Measurements from ENCODE around the gene KIF3A. TPM values are rescaled to one million over a fixed set of nuclear protein-coding genes. Genes with fewer than 3 reads are reported as not detected.
A peak's percentile ranks its signal among the peaks of the same experiment; 100 is the strongest.
"Not testable (repeated sequence)": the region's sequence is repeated elsewhere in the genome, so short reads cannot be mapped to it uniquely, and the experiment has no call there.

The KIF3A gene
- total RNA-seq, 2 experiments from 2014 or later, result 16.8 to 19.3 TPM

- Mint-ChIP-seq H3K4me1 (peaks cover 14% of the 10 kb centered on the region), H3K4me3 (peak overlapping the region; percentile 65), H3K9me3 (no peaks in the 10 kb centered on the region), H3K27ac (peak overlapping the region; percentile 73), H3K36me3 (peaks cover 21% of the 10 kb centered on the region), H3K27me3 (no peaks in the 10 kb centered on the region)
- POLR2A ChIA-PET, result no interaction called here
- peak; percentile 39 for ATAC-seq (ENCODE audit: low read depth)
- no peak for DNase-seq
These were observed 22.7 kb downstream of the KIF3A start for GRCh38 chr5:132714456-132715307.

- no peak overlapping the region for H3K4me3 Mint-ChIP-seq
- H3K36me3 Mint-ChIP-seq, result peaks cover 21% of the 10 kb centered on the region
- H3K9me3 Mint-ChIP-seq, result no peaks in the 10 kb centered on the region
- H3K27ac Mint-ChIP-seq, result peak overlapping the region; percentile 1
- ATAC-seq (ENCODE audit: low read depth), result no peak
- POLR2A ChIA-PET, result interaction anchor here (0.7 kb wide), 1 partner anchor 39 kb away, joined by 3 read pairs; the partner anchor contains the start of gene CCNI2
- H3K4me1 Mint-ChIP-seq, result peaks cover 21% of the 10 kb centered on the region
- no peak for DNase-seq
- no peaks in the 10 kb centered on the region for H3K27me3 Mint-ChIP-seq
These were observed 28.7 kb downstream of the KIF3A start for GRCh38 chr5:132708645-132709044.

GRCh38 chr5:132704875-132705274 lies 32.5 kb downstream of the KIF3A start:
- Mint-ChIP-seq H3K27me3 (no peaks in the 10 kb centered on the region), H3K27ac (peak overlapping the region; percentile 70), H3K9me3 (peaks cover 1% of the 10 kb centered on the region), H3K4me3 (peak overlapping the region; percentile 71), H3K36me3 (peaks cover 37% of the 10 kb centered on the region), H3K4me1 (peaks cover 32% of the 10 kb centered on the region)
- DNase-seq (no peak), ATAC-seq (ENCODE audit: low read depth) (no peak)
- POLR2A ChIA-PET, result no interaction called here

GRCh38 chr5:132695956-132696355 lies 41.4 kb downstream of the KIF3A start:
- H3K27me3 Mint-ChIP-seq, result no peaks in the 10 kb centered on the region
- ATAC-seq (ENCODE audit: low read depth) (no peak), DNase-seq (no peak)
- POLR2A ChIA-PET, result interaction anchor here (0.6 kb wide), 1 partner anchor 46 kb away, joined by 4 read pairs; no protein-coding TSS in a partner anchor
- H3K9me3 Mint-ChIP-seq, result no peaks in the 10 kb centered on the region
- H3K4me1 Mint-ChIP-seq, result peaks cover 21% of the 10 kb centered on the region
- no peak overlapping the region for H3K4me3 Mint-ChIP-seq
- H3K36me3 Mint-ChIP-seq, result peaks cover 48% of the 10 kb centered on the region
- no peak overlapping the region for H3K27ac Mint-ChIP-seq

- POLR2A ChIA-PET, result no interaction called here
These were observed 44.7 kb downstream of the KIF3A start for GRCh38 chr5:132692632-132692967.

GRCh38 chr5:132691755-132692631 lies 45.4 kb downstream of the KIF3A start:
- peaks cover 23% of the 10 kb centered on the region for H3K36me3 Mint-ChIP-seq
- H3K4me1 Mint-ChIP-seq, result peaks cover 32% of the 10 kb centered on the region
- POLR2A ChIA-PET, result interaction anchor here (1.5 kb wide), 1 partner anchor 17 kb away, joined by 6 read pairs; no protein-coding TSS in a partner anchor
- H3K9me3 Mint-ChIP-seq; H3K27me3 Mint-ChIP-seq; DNase-seq; ATAC-seq (ENCODE audit: low read depth): not testable (repeated sequence)
- H3K27ac Mint-ChIP-seq, result peak overlapping the region; percentile 23
- peak overlapping the region; percentile 1 for H3K4me3 Mint-ChIP-seq

More at GRCh38 chr5:132692632-132692967, 44.7 kb downstream of the KIF3A start:
- Mint-ChIP-seq H3K27me3 (no peaks in the 10 kb centered on the region), H3K9me3 (no peaks in the 10 kb centered on the region), H3K36me3 (peaks cover 28% of the 10 kb centered on the region), H3K27ac (peak overlapping the region; percentile 23), H3K4me3 (no peak overlapping the region), H3K4me1 (peaks cover 30% of the 10 kb centered on the region)
- DNase-seq, result no peak
- no peak for ATAC-seq (ENCODE audit: low read depth)

- no peak overlapping the region for H3K27ac Mint-ChIP-seq
- no peak for ATAC-seq (ENCODE audit: low read depth)
- POLR2A ChIA-PET, result interaction anchor here (0.9 kb wide), 1 partner anchor 12 kb away, joined by 4 read pairs; no protein-coding TSS in a partner anchor
- DNase-seq, result no peak
- peaks cover 39% of the 10 kb centered on the region for H3K4me1 Mint-ChIP-seq
- peaks cover 18% of the 10 kb centered on the region for H3K36me3 Mint-ChIP-seq
- H3K9me3 Mint-ChIP-seq, result no peaks in the 10 kb centered on the region
- no peak overlapping the region for H3K4me3 Mint-ChIP-seq
- H3K27me3 Mint-ChIP-seq, result no peaks in the 10 kb centered on the region
These were observed 47.2 kb downstream of the KIF3A start for GRCh38 chr5:132690156-132690555.

GRCh38 chr5:132689513-132689912 lies 47.8 kb downstream of the KIF3A start:
- no peaks in the 10 kb centered on the region for H3K27me3 Mint-ChIP-seq
- H3K9me3 Mint-ChIP-seq, result no peaks in the 10 kb centered on the region
- DNase-seq (no peak), ATAC-seq (ENCODE audit: low read depth) (no peak)
- peak overlapping the region; percentile 88 for H3K27ac Mint-ChIP-seq
- peaks cover 44% of the 10 kb centered on the region for H3K4me1 Mint-ChIP-seq
- H3K4me3 Mint-ChIP-seq, result no peak overlapping the region
- POLR2A ChIA-PET, result interaction anchor here (0.9 to 5.6 kb wide), 3 partner anchors 13 to 50 kb away, joined by 4 to 30 read pairs (median 13); partner anchors contain the start of gene IL4
- peaks cover 19% of the 10 kb centered on the region for H3K36me3 Mint-ChIP-seq

- H3K9me3 Mint-ChIP-seq, result no peaks in the 10 kb centered on the region
- H3K4me1 Mint-ChIP-seq, result peaks cover 44% of the 10 kb centered on the region
- H3K36me3 Mint-ChIP-seq, result peaks cover 18% of the 10 kb centered on the region
- H3K27me3 Mint-ChIP-seq, result no peaks in the 10 kb centered on the region
- peak overlapping the region; percentile 88 for H3K27ac Mint-ChIP-seq
- DNase-seq (no peak), ATAC-seq (ENCODE audit: low read depth) (no peak)
- POLR2A ChIA-PET, result interaction anchor here (0.6 to 5.6 kb wide), 8 partner anchors 10 to 1422 kb away, joined by 3 to 30 read pairs (median 4); partner anchors contain the start of genes CCNI2, IL13, IL4 and KIF3A
- H3K4me3 Mint-ChIP-seq, result peak overlapping the region; percentile 48
These were observed 48.6 kb downstream of the KIF3A start for GRCh38 chr5:132688536-132689339.

GRCh38 chr5:132687995-132688394 lies 49.4 kb downstream of the KIF3A start:
- peak overlapping the region; percentile 88 for H3K27ac Mint-ChIP-seq
- H3K27me3 Mint-ChIP-seq, result no peaks in the 10 kb centered on the region
- peaks cover 16% of the 10 kb centered on the region for H3K36me3 Mint-ChIP-seq
- no peaks in the 10 kb centered on the region for H3K9me3 Mint-ChIP-seq
- DNase-seq (peak; percentile 66), ATAC-seq (ENCODE audit: low read depth) (peak; percentile 96)
- H3K4me1 Mint-ChIP-seq, result peaks cover 44% of the 10 kb centered on the region
- POLR2A ChIA-PET, result interaction anchor here (0.6 to 5.6 kb wide), 11 partner anchors 9 to 418 kb away, joined by 3 to 30 read pairs (median 3); partner anchors contain the start of genes CCNI2, IL13, IL4 and KIF3A
- H3K4me3 Mint-ChIP-seq, result peak overlapping the region; percentile 48

- no peak for DNase-seq
- POLR2A ChIA-PET, result interaction anchor here (0.5 to 5.6 kb wide), 4 partner anchors 11 to 314 kb away, joined by 3 to 30 read pairs (median 8); partner anchors contain the start of genes IL4 and KIF3A
- ATAC-seq (ENCODE audit: low read depth), result no peak
- peaks cover 14% of the 10 kb centered on the region for H3K36me3 Mint-ChIP-seq
- H3K9me3 Mint-ChIP-seq, result no peaks in the 10 kb centered on the region
- no peaks in the 10 kb centered on the region for H3K27me3 Mint-ChIP-seq
- peaks cover 37% of the 10 kb centered on the region for H3K4me1 Mint-ChIP-seq
- no peak overlapping the region for H3K4me3 Mint-ChIP-seq
- H3K27ac Mint-ChIP-seq, result peak overlapping the region; percentile 22
These were observed 51.2 kb downstream of the KIF3A start for GRCh38 chr5:132686193-132686592.

- DNase-seq, result no peak
- Mint-ChIP-seq H3K36me3 (peaks cover 14% of the 10 kb centered on the region), H3K27me3 (no peaks in the 10 kb centered on the region), H3K4me1 (peaks cover 39% of the 10 kb centered on the region), H3K4me3 (peak overlapping the region; percentile 29), H3K9me3 (no peaks in the 10 kb centered on the region), H3K27ac (peak overlapping the region; percentile 69)
- POLR2A ChIA-PET, result interaction anchor here (1.5 to 5.6 kb wide), 2 partner anchors 10 to 18 kb away, joined by 4 to 30 read pairs; partner anchors contain the start of gene IL4
- ATAC-seq (ENCODE audit: low read depth), result no peak
These were observed 52.2 kb downstream of the KIF3A start for GRCh38 chr5:132684922-132685720.
